HG02759 (cell line): ENCODE data around the gene ABHD2.
"Not testable (repeated sequence)": the region's sequence is repeated elsewhere in the genome, so short reads cannot be mapped to it uniquely, and the experiment has no call there.

Experiments used
- ATAC-seq: cut with Tn5 transposase; IDR thresholded peaks from one replicate; pipeline ENCODE4 v1.9.1; 2021; ENCODE audit warnings: mild to moderate bottlenecking, moderate library complexity; ENCODE audit not compliant: unreplicated experiment

ABHD2 gene

GRCh38 chr15:89136818-89137772 lies 48.8 kb downstream of the ABHD2 start:
- ATAC-seq = no peak

- ATAC-seq = no peak
These were observed 49.7 kb downstream of the ABHD2 start for GRCh38 chr15:89137926-89138325.

- ATAC-seq = no peak
These were observed 50.9 kb downstream of the ABHD2 start for GRCh38 chr15:89138999-89139612.

- no peak for ATAC-seq
These were observed 51.6 kb downstream of the ABHD2 start for GRCh38 chr15:89139613-89140499.

GRCh38 chr15:89140595-89140994 lies 52.3 kb downstream of the ABHD2 start:
- no peak for ATAC-seq

GRCh38 chr15:89141159-89141558 lies 52.9 kb downstream of the ABHD2 start:
- not testable (repeated sequence) for ATAC-seq

GRCh38 chr15:89141885-89142284 lies 53.6 kb downstream of the ABHD2 start:
- no peak for ATAC-seq

GRCh38 chr15:89142423-89142822 lies 54.2 kb downstream of the ABHD2 start:
- ATAC-seq = no peak

GRCh38 chr15:89143503-89144162 lies 55.4 kb downstream of the ABHD2 start:
- ATAC-seq = no peak

GRCh38 chr15:89144491-89144890 lies 56.2 kb downstream of the ABHD2 start:
- no peak for ATAC-seq

GRCh38 chr15:89146366-89146765 lies 58.1 kb downstream of the ABHD2 start:
- ATAC-seq = no peak

GRCh38 chr15:89148126-89148525 lies 59.9 kb downstream of the ABHD2 start:
- no peak for ATAC-seq

GRCh38 chr15:89149501-89150101 lies 61.3 kb downstream of the ABHD2 start:
- ATAC-seq = no peak

GRCh38 chr15:89150287-89150686 lies 62.0 kb downstream of the ABHD2 start:
- ATAC-seq = no peak

GRCh38 chr15:89150762-89151664 lies 62.8 kb downstream of the ABHD2 start:
- ATAC-seq = no peak

- no peak for ATAC-seq
These were observed 66.9 kb downstream of the ABHD2 start for GRCh38 chr15:89155122-89155521.

GRCh38 chr15:89155656-89156055 lies 67.4 kb downstream of the ABHD2 start:
- no peak for ATAC-seq

- ATAC-seq = no peak
These were observed 68.8 kb downstream of the ABHD2 start for GRCh38 chr15:89157061-89157460.

GRCh38 chr15:89157918-89158564 lies 69.8 kb downstream of the ABHD2 start:
- ATAC-seq = no peak
